WTC11 (cell line): Measurements from ENCODE around the gene CMC2. TPM values are rescaled to one million over a fixed set of nuclear protein-coding genes. Genes with fewer than 3 reads are reported as not detected.

ENCODE experiments used
- ATAC-seq: fragments of 200-7000 bp; cut with Tn5 transposase; 2 replicates; pipeline ENCODE4 v1.10.0; 2021; ENCODE audit warnings: mild to moderate bottlenecking, moderate library complexity
- CTCF ChIA-PET: fragments of 300-600 bp; sonication (Branson Sonifier 250); formaldehyde crosslinking; loops from one replicate; lab custom pipeline; 2021; ENCODE audit warnings: antibody characterized with exemption; lab: Charles Lee
- POLR2A ChIA-PET: fragments of 350-600 bp; sonication (Branson Sonifier 250); formaldehyde crosslinking; loops from one replicate; lab custom pipeline; 2021; ENCODE audit warnings: antibody characterized with exemption; lab: Charles Lee
- DNase-seq: peaks from one replicate; pipeline ENCODE4 v3.0.0; 2021; ENCODE audit warnings: low spot score
- H3K27ac Mint-ChIP-seq: 2 replicates; pipeline ENCODE4 v1.8.0; 2021; ENCODE audit warnings: mixed read lengths
- H3K27me3 Mint-ChIP-seq: 2 replicates; pipeline ENCODE4 v1.8.0; 2021; ENCODE audit warnings: low read depth, mild to moderate bottlenecking, moderate library complexity, mixed read lengths
- H3K36me3 Mint-ChIP-seq: 2 replicates; pipeline ENCODE4 v1.8.0; 2021; ENCODE audit warnings: mixed read lengths
- H3K4me1 Mint-ChIP-seq: 2 replicates; pipeline ENCODE4 v1.8.0; 2022; ENCODE audit warnings: mixed read lengths
- H3K4me3 Mint-ChIP-seq: 2 replicates; pipeline ENCODE4 v1.8.0; 2021; ENCODE audit warnings: mild to moderate bottlenecking, moderate library complexity, mixed read lengths
- H3K9me3 Mint-ChIP-seq: 2 replicates; pipeline ENCODE4 v1.8.0; 2021; ENCODE audit warnings: mixed read lengths
- AFF4 ChIP-seq: sonication (generic); formaldehyde crosslinking; IDR thresholded peaks from 2 replicates; pipeline ENCODE4 v1.8.1; 2023; ENCODE audit warnings: mild to moderate bottlenecking, missing genetic modification reagents, borderline replicate concordance
- CDX4 ChIP-seq: fragments of 250-450 bp; sonication (Bioruptor Pico); IDR thresholded peaks from 2 replicates; pipeline ENCODE4 v1.9.0; 2021; ENCODE audit warnings: moderate library complexity, mild to moderate bottlenecking, inconsistent platforms, borderline replicate concordance
- CTCF ChIP-seq: fragments of 200-600 bp; IDR thresholded peaks from 2 replicates; pipeline ENCODE4 v1.8.0; 2022; ENCODE audit warnings: antibody characterized with exemption
- ELF4 ChIP-seq: sonication (generic); formaldehyde crosslinking; IDR thresholded peaks from 2 replicates; pipeline ENCODE4 v1.8.1; 2022; ENCODE audit warnings: low read depth, mild to moderate bottlenecking, moderate library complexity, missing genetic modification reagents
- FOXP1 ChIP-seq: sonication (generic); formaldehyde crosslinking; IDR thresholded peaks from 2 replicates; pipeline ENCODE4 v1.8.0; 2022; ENCODE audit warnings: missing genetic modification reagents, mild to moderate bottlenecking, moderate library complexity, borderline replicate concordance
- JUN ChIP-seq: sonication (generic); formaldehyde crosslinking; IDR thresholded peaks from 2 replicates; pipeline ENCODE4 v1.8.0; 2023; ENCODE audit warnings: mild to moderate bottlenecking, missing genetic modification reagents
- NR1H2 ChIP-seq: sonication (generic); formaldehyde crosslinking; IDR thresholded peaks from 2 replicates; pipeline ENCODE4 v1.9.0; 2021; ENCODE audit warnings: mild to moderate bottlenecking, moderate library complexity, missing genetic modification reagents
- TCF7 ChIP-seq: sonication (generic); formaldehyde crosslinking; IDR thresholded peaks from 2 replicates; pipeline ENCODE4 v1.8.0; 2022; ENCODE audit warnings: mild to moderate bottlenecking, low read depth, missing genetic modification reagents, moderate library complexity
- USF2 ChIP-seq: sonication (generic); formaldehyde crosslinking; IDR thresholded peaks from 2 replicates; pipeline ENCODE4 v1.8.1; 2023; ENCODE audit warnings: mild to moderate bottlenecking, missing genetic modification reagents, moderate library complexity
- ZBTB21 ChIP-seq: sonication (generic); formaldehyde crosslinking; IDR thresholded peaks from 2 replicates; pipeline ENCODE4 v1.8.1; 2023; ENCODE audit warnings: mild to moderate bottlenecking, missing genetic modification reagents, borderline replicate concordance
- ZNF121 ChIP-seq: sonication (generic); formaldehyde crosslinking; IDR thresholded peaks from 2 replicates; pipeline ENCODE4 v1.8.0; 2023; ENCODE audit warnings: missing genetic modification reagents
- ZNF138 ChIP-seq: sonication (generic); formaldehyde crosslinking; conservative IDR thresholded peaks from 2 replicates; pipeline ENCODE4 v1.8.1; 2022; ENCODE audit warnings: mild to moderate bottlenecking, moderate library complexity, missing genetic modification reagents
- ZNF671 ChIP-seq: fragments of 250-450 bp; sonication (Bioruptor Pico); IDR thresholded peaks from 2 replicates; pipeline ENCODE4 v1.8.0; 2021; ENCODE audit warnings: mild to moderate bottlenecking
- total RNA-seq: library from RNA; stranded (reverse); gene quantifications from 3 replicates; pipeline ENCODE4 v1.2.3, GENCODE V29; 2021
- TF ChIP-seq, protein P1 (sequence below): sonication (generic); formaldehyde crosslinking; IDR thresholded peaks from 2 replicates; pipeline ENCODE4 v1.8.1; 2023; ENCODE audit warnings: mild to moderate bottlenecking, moderate library complexity, missing genetic modification reagents
- TF ChIP-seq, protein P2 (sequence below): fragments of 250-450 bp; sonication (Bioruptor Pico); IDR thresholded peaks from 2 replicates; pipeline ENCODE4 v1.8.0; 2021; ENCODE audit warnings: mild to moderate bottlenecking
- TF ChIP-seq, protein P3 (sequence below): fragments of 250-450 bp; sonication (Bioruptor Pico); conservative IDR thresholded peaks from 2 replicates; pipeline ENCODE4 v1.9.0; 2021; ENCODE audit warnings: mild to moderate bottlenecking

The CMC2 gene
- total RNA-seq, 1 experiment from 2014 or later, result 78.9 TPM

GRCh38 chr16:81008505-81008789 lies 1.8 kb upstream of the CMC2 start:
- DNase-seq, result no peak
- CTCF ChIA-PET, result interaction anchor here (2.6 kb wide), 1 partner anchor 27 kb away, joined by 23 read pairs; the partner anchor contains the start of gene ATMIN
- no peaks in the 10 kb centered on the region for H3K9me3 Mint-ChIP-seq
- TF ChIP-seq ELF4 (CRISPR knock-in tag) (no peak), JUN (CRISPR knock-in tag) (no peak), NR1H2 (CRISPR knock-in tag) (no peak), CDX4 (CRISPR knock-in tag) (no peak), ZNF138 (CRISPR knock-in tag) (no peak), TCF7 (CRISPR knock-in tag) (no peak), USF2 (CRISPR knock-in tag) (no peak), AFF4 (CRISPR knock-in tag) (no peak), ZNF671 (CRISPR knock-in tag) (no peak), ZNF121 (CRISPR knock-in tag) (no peak), FOXP1 (no peak), ZBTB21 (CRISPR knock-in tag) (no peak), CTCF (no peak)
- TF ChIP-seq, protein P1, sequence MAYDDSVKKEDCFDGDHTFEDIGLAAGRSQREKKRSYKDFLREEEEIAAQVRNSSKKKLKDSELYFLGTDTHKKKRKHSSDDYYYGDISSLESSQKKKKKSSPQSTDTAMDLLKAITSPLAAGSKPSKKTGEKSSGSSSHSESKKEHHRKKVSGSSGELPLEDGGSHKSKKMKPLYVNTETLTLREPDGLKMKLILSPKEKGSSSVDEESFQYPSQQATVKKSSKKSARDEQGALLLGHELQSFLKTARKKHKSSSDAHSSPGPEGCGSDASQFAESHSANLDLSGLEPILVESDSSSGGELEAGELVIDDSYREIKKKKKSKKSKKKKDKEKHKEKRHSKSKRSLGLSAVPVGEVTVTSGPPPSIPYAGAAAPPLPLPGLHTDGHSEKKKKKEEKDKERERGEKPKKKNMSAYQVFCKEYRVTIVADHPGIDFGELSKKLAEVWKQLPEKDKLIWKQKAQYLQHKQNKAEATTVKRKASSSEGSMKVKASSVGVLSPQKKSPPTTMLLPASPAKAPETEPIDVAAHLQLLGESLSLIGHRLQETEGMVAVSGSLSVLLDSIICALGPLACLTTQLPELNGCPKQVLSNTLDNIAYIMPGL (CRISPR knock-in tag), result no peak
- TF ChIP-seq, protein P2, sequence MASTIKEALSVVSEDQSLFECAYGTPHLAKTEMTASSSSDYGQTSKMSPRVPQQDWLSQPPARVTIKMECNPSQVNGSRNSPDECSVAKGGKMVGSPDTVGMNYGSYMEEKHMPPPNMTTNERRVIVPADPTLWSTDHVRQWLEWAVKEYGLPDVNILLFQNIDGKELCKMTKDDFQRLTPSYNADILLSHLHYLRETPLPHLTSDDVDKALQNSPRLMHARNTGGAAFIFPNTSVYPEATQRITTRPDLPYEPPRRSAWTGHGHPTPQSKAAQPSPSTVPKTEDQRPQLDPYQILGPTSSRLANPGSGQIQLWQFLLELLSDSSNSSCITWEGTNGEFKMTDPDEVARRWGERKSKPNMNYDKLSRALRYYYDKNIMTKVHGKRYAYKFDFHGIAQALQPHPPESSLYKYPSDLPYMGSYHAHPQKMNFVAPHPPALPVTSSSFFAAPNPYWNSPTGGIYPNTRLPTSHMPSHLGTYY (CRISPR knock-in tag), result no peak
- TF ChIP-seq, protein P3, sequence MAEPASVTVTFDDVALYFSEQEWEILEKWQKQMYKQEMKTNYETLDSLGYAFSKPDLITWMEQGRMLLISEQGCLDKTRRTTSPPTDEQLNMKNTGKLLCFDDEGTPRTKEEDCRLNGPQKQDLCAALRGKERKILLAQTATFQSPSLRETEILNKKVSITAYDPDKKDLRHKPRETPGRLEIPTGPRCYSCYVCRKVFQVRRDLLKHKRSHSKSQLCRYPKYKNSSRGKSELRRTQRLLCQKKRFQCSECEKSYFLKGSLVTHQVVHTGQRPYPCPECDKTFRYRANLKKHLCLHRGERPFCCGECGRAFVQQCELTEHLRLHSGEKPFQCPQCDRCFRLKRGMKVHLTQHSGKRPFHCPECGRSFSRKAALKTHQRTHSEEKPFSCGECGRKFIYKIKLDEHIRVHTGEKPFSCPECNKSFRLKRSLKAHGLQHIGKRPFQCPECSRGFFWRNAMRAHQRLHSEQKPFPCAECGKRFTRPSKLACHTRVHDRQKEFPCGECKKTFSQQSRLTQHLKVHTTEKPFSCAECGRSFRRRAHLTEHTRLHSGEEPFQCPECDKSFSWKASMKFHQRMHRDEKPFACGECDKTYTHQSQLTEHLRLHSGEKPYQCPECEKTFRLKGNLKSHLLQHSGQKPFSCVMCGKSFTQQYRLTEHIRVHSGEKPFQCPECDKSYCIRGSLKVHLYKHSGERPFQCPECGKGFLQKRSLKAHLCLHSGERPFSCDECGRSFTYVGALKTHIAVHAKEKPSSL (CRISPR knock-in tag), result no peak
- TF ChIP-seq, all 79 proteins: peak for 0
- POLR2A ChIA-PET, result no interaction called here
- H3K27me3 Mint-ChIP-seq, result no peaks in the 10 kb centered on the region
- peaks cover 18% of the 10 kb centered on the region for H3K36me3 Mint-ChIP-seq
- H3K27ac Mint-ChIP-seq, result peak overlapping the region; percentile 100
- no peak for ATAC-seq
- H3K4me1 Mint-ChIP-seq, result peaks cover 22% of the 10 kb centered on the region
- H3K4me3 Mint-ChIP-seq, result peak overlapping the region; percentile 99
